Esophagus squamous epithelium (tissue), 5 donors: ENCODE results near the gene UMAD1. TPM values are rescaled to one million over a fixed set of nuclear protein-coding genes. Genes with fewer than 3 reads are reported as not detected.

Source experiments
- DNase-seq: peaks from one replicate; lab custom pipeline; 2025; lab: John Stamatoyannopoulos, UW
- H3K27ac ChIP-seq, 4 donors: fragments of 200-600 bp; sonication (generic); one replicate each; pipeline ENCODE4 v1.5.1; 2016 to 2019; ENCODE audit warnings: mild to moderate bottlenecking in 1 of 4
- H3K27me3 ChIP-seq, 4 donors: fragments of 200-600 bp; sonication (generic); 1 replicate in 3 of 4; 2 replicates in 1 of 4; pipeline versions ENCODE4 v1.5.1 to v1.6.0; 2017 to 2021; ENCODE audit warnings: antibody characterized with exemption in 1 of 4
- H3K36me3 ChIP-seq, 3 donors: fragments of 200-600 bp; sonication (generic); one replicate each; pipeline ENCODE4 v1.5.1; 2016 to 2019
- H3K4me1 ChIP-seq, 3 donors: fragments of 200-600 bp; sonication (generic); one replicate each; pipeline ENCODE4 v1.5.1; 2017 to 2019
- H3K4me3 ChIP-seq, 4 donors: fragments of 200-600 bp; sonication (generic); 1 replicate in 3 of 4; 2 replicates in 1 of 4; pipeline ENCODE4 v1.5.1; 2016 to 2019; ENCODE audit warnings: mild to moderate bottlenecking in 2 of 4, moderate library complexity in 1 of 4
- H3K9me3 ChIP-seq, 3 donors: fragments of 200-600 bp; sonication (generic); one replicate each; pipeline ENCODE4 v1.5.1; 2016 to 2019
- CTCF ChIP-seq, 6 experiments: fragments of 450-650 bp in 4 of 6; fragments of 200-600 bp in 2 of 6; sonication (generic) in 2 of 6; IDR thresholded peaks; one replicate each; pipeline ENCODE4 v1.5.1; 2016 to 2019; ENCODE audit warnings: antibody characterized with exemption in 6 of 6, mild to moderate bottlenecking in 4 of 6, moderate library complexity in 4 of 6
- POLR2A ChIP-seq, 4 donors: fragments of 450-650 bp; IDR thresholded peaks; one replicate each; pipeline ENCODE4 v1.6.1; 2017; ENCODE audit warnings: antibody characterized with exemption in 4 of 4, mild to moderate bottlenecking in 4 of 4, moderate library complexity in 3 of 4
- WGBS, 2 donors: methylation state at CpG; one replicate each; pipeline ENCODE4 v1.1.5; 2018; 5-methylcytosine and 5-hydroxymethylcytosine counted together
- intact Hi-C: fragments of 100-400 bp; cut with DNase I; formaldehyde crosslinking; loops from one replicate; pipeline ENCODE4 v1.15.0; 2022
- total RNA-seq, 4 donors: library from RNA; depleted of rRNA; stranded (reverse); fragments of >200 nt; gene quantifications; one replicate each; pipeline ENCODE4 v1.1.0, GENCODE V29; 2016
- donor health status: DM: yes; HTN: yes; CAD: no.

The UMAD1 gene
- total RNA-seq, 4 donors from 2014 or later = 2.5 to 7.6 (median 6.3) TPM

GRCh38 chr7:7693881-7694280 lies 53.3 kb downstream of the UMAD1 start:
- H3K27me3 ChIP-seq = no peaks in the 10 kb centered on the region
- TF ChIP-seq CTCF (IDR thresholded peaks at IDR 0.05) = no peak
- TF ChIP-seq POLR2A (IDR thresholded peaks at IDR 0.05) = no peak

GRCh38 chr7:7694542-7694941 lies 54.0 kb downstream of the UMAD1 start:
- no peak overlapping the region for H3K4me3 ChIP-seq
- H3K4me1 ChIP-seq = peaks cover 0 to 14% (median 13%) of the 10 kb centered on the region in 3 donors
- DNase-seq = no peak
- H3K27me3 ChIP-seq = no peaks in the 10 kb centered on the region
- H3K36me3 ChIP-seq = no peaks in the 10 kb centered on the region
- no peak for TF ChIP-seq CTCF (IDR thresholded peaks at IDR 0.05)
- TF ChIP-seq POLR2A (IDR thresholded peaks at IDR 0.05) = no peak
- H3K9me3 ChIP-seq = no peaks in the 10 kb centered on the region
- 88 to 92% methylated on average over 3 of the region's 3 CpGs for WGBS, 2 donors
- intact Hi-C loops = no loop called here
- no peak overlapping the region for H3K27ac ChIP-seq

More at GRCh38 chr7:7693881-7694280, 53.3 kb downstream of the UMAD1 start:
- intact Hi-C loops = no loop called here
- no peak overlapping the region for H3K27ac ChIP-seq
- peaks cover 0 to 14% (median 11%) of the 10 kb centered on the region in 3 donors for H3K4me1 ChIP-seq
- no peaks in the 10 kb centered on the region for H3K9me3 ChIP-seq
- no peaks in the 10 kb centered on the region for H3K36me3 ChIP-seq
- no peak for DNase-seq
- H3K4me3 ChIP-seq = no peak overlapping the region

- Histone ChIP-seq H3K27ac (no peak overlapping the region), H3K27me3 (no peaks in the 10 kb centered on the region), H3K4me3 (no peak overlapping the region), H3K9me3 (no peaks in the 10 kb centered on the region), H3K4me1 (peaks cover 0 to 14% (median 13%) of the 10 kb centered on the region in 3 donors), H3K36me3 (no peaks in the 10 kb centered on the region)
- 60 to 71% methylated on average over 5 of the region's 5 CpGs for WGBS, 2 donors
- intact Hi-C loops = no loop called here
- no peak for TF ChIP-seq CTCF (IDR thresholded peaks at IDR 0.05)
- no peak for TF ChIP-seq POLR2A (IDR thresholded peaks at IDR 0.05)
- no peak for DNase-seq
These were observed 54.7 kb downstream of the UMAD1 start for GRCh38 chr7:7695111-7695817.

GRCh38 chr7:7696458-7697119 lies 56.0 kb downstream of the UMAD1 start:
- Histone ChIP-seq H3K36me3 (no peaks in the 10 kb centered on the region), H3K9me3 (no peaks in the 10 kb centered on the region), H3K27ac (no peak overlapping the region), H3K4me1 (peaks cover 0 to 14% (median 13%) of the 10 kb centered on the region in 3 donors), H3K4me3 (no peak overlapping the region), H3K27me3 (no peaks in the 10 kb centered on the region)
- 63 to 78% methylated on average over 3 of the region's 3 CpGs for WGBS, 2 donors
- intact Hi-C loops = no loop called here
- DNase-seq = no peak
- TF ChIP-seq POLR2A (IDR thresholded peaks at IDR 0.05) (no peak), CTCF (IDR thresholded peaks at IDR 0.05) (no peak)

GRCh38 chr7:7698930-7699329 lies 58.4 kb downstream of the UMAD1 start:
- no peaks in the 10 kb centered on the region for H3K27me3 ChIP-seq
- H3K9me3 ChIP-seq = no peaks in the 10 kb centered on the region
- H3K27ac ChIP-seq = no peak overlapping the region
- no peak for DNase-seq
- H3K4me3 ChIP-seq = no peak overlapping the region
- intact Hi-C loops = no loop called here
- WGBS, 2 donors = 89 to 93% methylated on average over 2 of the region's 2 CpGs
- TF ChIP-seq POLR2A (IDR thresholded peaks at IDR 0.05) = no peak
- TF ChIP-seq CTCF (IDR thresholded peaks at IDR 0.05) = no peak
- no peaks in the 10 kb centered on the region for H3K36me3 ChIP-seq
- H3K4me1 ChIP-seq = peaks cover 0 to 18% (median 13%) of the 10 kb centered on the region in 3 donors
